ENCODE measurements around the gene BRD1. TPM values are rescaled to one million over a fixed set of nuclear protein-coding genes. Genes with fewer than 3 reads are reported as not detected.

BRD1 gene
- polyA plus RNA-seq, 1 donor from 2014 or later = 79.3 TPM

DNA sequence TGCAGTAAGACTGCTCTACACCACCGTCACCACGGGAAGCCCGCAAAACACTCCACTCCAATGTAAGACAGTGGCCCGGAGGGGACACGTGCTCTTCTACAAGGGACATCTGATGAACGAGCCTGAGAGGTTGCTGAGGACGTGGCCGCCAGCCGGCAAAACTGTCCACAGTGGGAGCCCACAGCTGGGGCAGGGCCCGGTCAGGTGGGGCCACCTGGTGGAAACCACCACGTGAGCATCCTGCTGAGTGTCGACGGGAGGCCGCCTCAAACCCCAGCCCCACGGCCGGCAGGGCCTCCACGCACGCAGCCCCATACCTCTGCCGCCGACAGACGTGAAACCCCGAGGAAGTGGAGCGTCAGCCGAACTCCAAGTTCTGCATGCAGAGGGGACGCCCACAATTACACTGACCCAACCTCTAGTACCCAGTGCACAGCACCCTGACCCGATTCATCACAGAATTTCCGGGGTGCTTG lies 42.6 kb downstream of the BRD1 start:
- Histone ChIP-seq H3K27ac (ENCODE audit: low read length) (no peak overlapping the region), H3F3A (ENCODE audit: insufficient read depth, low read length, poor library complexity, severe bottlenecking) (no peaks in the 10 kb centered on the region), H4K20me1 (ENCODE audit: insufficient read depth) (peaks cover 22% of the 10 kb centered on the region), H3K79me2 (replicated peaks; ENCODE audit: insufficient read depth, low read length) (peaks cover 48% of the 10 kb centered on the region), H3K9me2 (ENCODE audit: insufficient read depth, low read length) (no peaks in the 10 kb centered on the region), H3K36me3 (ENCODE audit: insufficient read depth, low read length) (no peaks in the 10 kb centered on the region), H3K27me3 (ENCODE audit: insufficient read depth, low read depth, low read length) (no peaks in the 10 kb centered on the region), H3K4me3 (ENCODE audit: low read length) (no peak overlapping the region), H3K4me2 (ENCODE audit: low read length) (no peak overlapping the region), H3K9me3 (ENCODE audit: low read length) (no peaks in the 10 kb centered on the region), H3K9ac (ENCODE audit: low read length) (no peak overlapping the region), H2AFZ (ENCODE audit: low read depth, low read length) (no peak overlapping the region)
- TF ChIP-seq MXI1 (conservative IDR thresholded peaks at IDR 0.05; ENCODE audit: poor library complexity, severe bottlenecking) = no peak
- TF ChIP-seq EZH2 (IDR thresholded peaks at IDR 0.05; ENCODE audit: borderline replicate concordance, insufficient read depth, low read length, poor library complexity, severe bottlenecking) = no peak
- no peak for TF ChIP-seq EP300 (conservative IDR thresholded peaks at IDR 0.05; ENCODE audit: poor library complexity, severe bottlenecking)
- no peak for TF ChIP-seq POLR2AphosphoS5 (IDR thresholded peaks at IDR 0.05)
- no peak for TF ChIP-seq TAF1 (IDR thresholded peaks at IDR 0.05; ENCODE audit: low read depth)
- no peak for TF ChIP-seq RAD21 (conservative IDR thresholded peaks at IDR 0.05)
- TF ChIP-seq CTCF (IDR thresholded peaks at IDR 0.05; ENCODE audit: poor library complexity, severe bottlenecking) = no peak
- no peak for TF ChIP-seq SMC3 (conservative IDR thresholded peaks at IDR 0.05; ENCODE audit: poor library complexity)
- TF ChIP-seq, protein P1, sequence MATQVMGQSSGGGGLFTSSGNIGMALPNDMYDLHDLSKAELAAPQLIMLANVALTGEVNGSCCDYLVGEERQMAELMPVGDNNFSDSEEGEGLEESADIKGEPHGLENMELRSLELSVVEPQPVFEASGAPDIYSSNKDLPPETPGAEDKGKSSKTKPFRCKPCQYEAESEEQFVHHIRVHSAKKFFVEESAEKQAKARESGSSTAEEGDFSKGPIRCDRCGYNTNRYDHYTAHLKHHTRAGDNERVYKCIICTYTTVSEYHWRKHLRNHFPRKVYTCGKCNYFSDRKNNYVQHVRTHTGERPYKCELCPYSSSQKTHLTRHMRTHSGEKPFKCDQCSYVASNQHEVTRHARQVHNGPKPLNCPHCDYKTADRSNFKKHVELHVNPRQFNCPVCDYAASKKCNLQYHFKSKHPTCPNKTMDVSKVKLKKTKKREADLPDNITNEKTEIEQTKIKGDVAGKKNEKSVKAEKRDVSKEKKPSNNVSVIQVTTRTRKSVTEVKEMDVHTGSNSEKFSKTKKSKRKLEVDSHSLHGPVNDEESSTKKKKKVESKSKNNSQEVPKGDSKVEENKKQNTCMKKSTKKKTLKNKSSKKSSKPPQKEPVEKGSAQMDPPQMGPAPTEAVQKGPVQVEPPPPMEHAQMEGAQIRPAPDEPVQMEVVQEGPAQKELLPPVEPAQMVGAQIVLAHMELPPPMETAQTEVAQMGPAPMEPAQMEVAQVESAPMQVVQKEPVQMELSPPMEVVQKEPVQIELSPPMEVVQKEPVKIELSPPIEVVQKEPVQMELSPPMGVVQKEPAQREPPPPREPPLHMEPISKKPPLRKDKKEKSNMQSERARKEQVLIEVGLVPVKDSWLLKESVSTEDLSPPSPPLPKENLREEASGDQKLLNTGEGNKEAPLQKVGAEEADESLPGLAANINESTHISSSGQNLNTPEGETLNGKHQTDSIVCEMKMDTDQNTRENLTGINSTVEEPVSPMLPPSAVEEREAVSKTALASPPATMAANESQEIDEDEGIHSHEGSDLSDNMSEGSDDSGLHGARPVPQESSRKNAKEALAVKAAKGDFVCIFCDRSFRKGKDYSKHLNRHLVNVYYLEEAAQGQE (IDR thresholded peaks at IDR 0.05; ENCODE audit: borderline replicate concordance) = no peak

DNA sequence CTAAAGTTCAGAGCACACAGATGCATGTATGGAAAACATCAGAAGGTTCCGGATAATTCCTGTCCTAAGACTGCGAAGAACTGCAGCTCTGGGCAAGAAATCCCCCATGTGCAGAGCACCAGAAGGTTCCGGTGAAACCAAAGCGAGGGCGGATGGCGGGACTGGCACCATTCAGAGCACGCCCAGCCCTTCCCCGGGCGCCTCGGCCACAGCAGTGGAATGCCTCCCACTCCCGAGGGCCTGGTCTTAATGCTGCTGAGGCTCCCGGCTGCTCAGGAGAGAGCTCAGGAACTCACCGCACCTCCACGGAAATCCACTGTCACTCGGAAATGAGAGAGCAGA lies 43.1 kb downstream of the BRD1 start:
- Histone ChIP-seq H4K20me1 (ENCODE audit: insufficient read depth) (peaks cover 21% of the 10 kb centered on the region), H3K4me2 (ENCODE audit: low read length) (no peak overlapping the region), H3K27me3 (ENCODE audit: insufficient read depth, low read depth, low read length) (no peaks in the 10 kb centered on the region), H3K36me3 (ENCODE audit: insufficient read depth, low read length) (no peaks in the 10 kb centered on the region), H3F3A (ENCODE audit: insufficient read depth, low read length, poor library complexity, severe bottlenecking) (no peaks in the 10 kb centered on the region), H3K9ac (ENCODE audit: low read length) (no peak overlapping the region), H3K79me2 (replicated peaks; ENCODE audit: insufficient read depth, low read length) (peaks cover 43% of the 10 kb centered on the region), H3K27ac (ENCODE audit: low read length) (no peak overlapping the region), H2AFZ (ENCODE audit: low read depth, low read length) (no peak overlapping the region), H3K4me3 (ENCODE audit: low read length) (no peak overlapping the region), H3K9me3 (ENCODE audit: low read length) (no peaks in the 10 kb centered on the region), H3K9me2 (ENCODE audit: insufficient read depth, low read length) (no peaks in the 10 kb centered on the region)
- TF ChIP-seq EP300 (conservative IDR thresholded peaks at IDR 0.05; ENCODE audit: poor library complexity, severe bottlenecking) (no peak), EZH2 (IDR thresholded peaks at IDR 0.05; ENCODE audit: borderline replicate concordance, insufficient read depth, low read length, poor library complexity, severe bottlenecking) (no peak), TAF1 (IDR thresholded peaks at IDR 0.05; ENCODE audit: low read depth) (no peak), RAD21 (conservative IDR thresholded peaks at IDR 0.05) (no peak), MXI1 (conservative IDR thresholded peaks at IDR 0.05; ENCODE audit: poor library complexity, severe bottlenecking) (no peak), SMC3 (conservative IDR thresholded peaks at IDR 0.05; ENCODE audit: poor library complexity) (no peak), CTCF (IDR thresholded peaks at IDR 0.05; ENCODE audit: poor library complexity, severe bottlenecking) (no peak), POLR2AphosphoS5 (IDR thresholded peaks at IDR 0.05) (no peak)
- TF ChIP-seq, protein P1 (IDR thresholded peaks at IDR 0.05; ENCODE audit: borderline replicate concordance) = no peak

Data from neural cell (in vitro differentiated cells).